HG03095 (cell line): ENCODE measurements around the gene SIRT2.
"Not testable (repeated sequence)": the region's sequence is repeated elsewhere in the genome, so short reads cannot be mapped to it uniquely, and the experiment has no call there.

Experiments used
- ATAC-seq: cut with Tn5 transposase; IDR thresholded peaks from one replicate; pipeline ENCODE4 v1.9.1; 2021; ENCODE audit warnings: moderate library complexity; ENCODE audit not compliant: unreplicated experiment

SIRT2 gene

GRCh38 chr19:38899447-38900201 is at the start of gene SIRT2, which contains the start of gene NFKBIB:
Gene SIRT2 (minus strand): TSS chr19:38899618. CDS start chr19:38899521, 97 bp downstream.
Gene NFKBIB (plus strand): TSS chr19:38899969. CDS start chr19:38900033, 64 bp downstream.
- ATAC-seq: peak; percentile 83

GRCh38 chr19:38946229-38947010 is 47.0 kb upstream of the SIRT2 start:
- no peak for ATAC-seq

- ATAC-seq: no peak
These were observed 46.3 kb upstream of the SIRT2 start for GRCh38 chr19:38945562-38946228.

- ATAC-seq: no peak
These were observed 45.6 kb upstream of the SIRT2 start for GRCh38 chr19:38944981-38945506.

- ATAC-seq: no peak
These were observed 43.2 kb upstream of the SIRT2 start for GRCh38 chr19:38942471-38943181.

- no peak for ATAC-seq
These were observed 42.6 kb upstream of the SIRT2 start for GRCh38 chr19:38941979-38942378.

GRCh38 chr19:38941466-38941865 is 42.0 kb upstream of the SIRT2 start:
- not testable (repeated sequence) for ATAC-seq

GRCh38 chr19:38939957-38940356 is 40.5 kb upstream of the SIRT2 start:
- ATAC-seq: no peak

GRCh38 chr19:38933544-38933943 is 34.1 kb upstream of the SIRT2 start:
- ATAC-seq: no peak

GRCh38 chr19:38932425-38933179 is 33.2 kb upstream of the SIRT2 start:
- ATAC-seq: no peak

GRCh38 chr19:38931521-38931793 is 32.0 kb upstream of the SIRT2 start:
- no peak for ATAC-seq

- ATAC-seq: peak; percentile 82
These were observed 31.5 kb upstream of the SIRT2 start, which contains the start of gene MRPS12 for GRCh38 chr19:38930776-38931520. Gene MRPS12 (plus strand): TSS chr19:38930944. CDS start chr19:38931295, 351 bp downstream.

GRCh38 chr19:38929929-38930775 is 30.7 kb upstream of the SIRT2 start, which contains the start of gene SARS2:
Gene SARS2 (minus strand): TSS chr19:38930763. CDS start chr19:38930736, 27 bp downstream.
- ATAC-seq: peak; percentile 51

- ATAC-seq: no peak
These were observed 29.1 kb upstream of the SIRT2 start for GRCh38 chr19:38928391-38929001.

GRCh38 chr19:38924388-38924787 is 25.0 kb upstream of the SIRT2 start:
- ATAC-seq: no peak

- no peak for ATAC-seq
These were observed 23.1 kb upstream of the SIRT2 start for GRCh38 chr19:38922482-38922881.

- no peak for ATAC-seq
These were observed 22.2 kb upstream of the SIRT2 start for GRCh38 chr19:38921420-38922274.
